Transverse colon (tissue), 4 donors: ENCODE data around the gene LOXL1. TPM values are rescaled to one million over a fixed set of nuclear protein-coding genes. Genes with fewer than 3 reads are reported as not detected.

Experiments
- DNase-seq: peaks from one replicate; pipeline ENCODE4 v3.0.0-alpha.2; 2019
- H3K27ac ChIP-seq, 4 donors: fragments of 200-600 bp; sonication (generic); 2 replicates each; pipeline ENCODE4 v1.5.1; 2016 to 2018; ENCODE audit warnings: inconsistent platforms in 4 of 4
- H3K27me3 ChIP-seq: fragments of 200-600 bp; sonication (generic); 2 replicates; pipeline ENCODE4 v1.5.1; 2017; ENCODE audit warnings: inconsistent platforms
- H3K36me3 ChIP-seq, 4 donors: fragments of 200-600 bp; sonication (generic); 2 replicates each; pipeline ENCODE4 v1.5.1; 2017 to 2019; ENCODE audit warnings: inconsistent platforms in 4 of 4
- H3K4me1 ChIP-seq, 4 donors: fragments of 200-600 bp; sonication (generic); 2 replicates each; pipeline ENCODE4 v1.5.1; 2017 to 2020; ENCODE audit warnings: inconsistent platforms in 4 of 4
- H3K4me3 ChIP-seq, 4 donors: fragments of 200-600 bp; sonication (generic); 1 replicate in 1 of 4; 2 replicates in 3 of 4; pipeline versions ENCODE4 v1.5.1 to v1.6.1; 2017 to 2019; ENCODE audit warnings: inconsistent platforms in 4 of 4
- H3K9me3 ChIP-seq, 2 donors: fragments of 200-600 bp; sonication (generic); 2 replicates each; pipeline ENCODE4 v1.5.1; 2017 to 2019; ENCODE audit warnings: inconsistent platforms in 2 of 2
- EP300 ChIP-seq: sonication (generic); formaldehyde crosslinking; IDR thresholded peaks from one replicate; pipeline ENCODE4 v1.6.1; 2017; ENCODE audit warnings: antibody characterized with exemption, low read depth
- POLR2A ChIP-seq: fragments of 450-650 bp; IDR thresholded peaks from one replicate; pipeline ENCODE4 v1.6.1; 2016; ENCODE audit warnings: antibody characterized with exemption, mild to moderate bottlenecking, moderate library complexity
- POLR2AphosphoS5 ChIP-seq, 3 donors: sonication (generic); formaldehyde crosslinking; IDR thresholded peaks; one replicate each; pipeline ENCODE4 v1.6.1; 2016; ENCODE audit warnings: antibody characterized with exemption in 3 of 3
- WGBS, 2 donors: methylation state at CpG; one replicate each; pipeline ENCODE4 v1.1.5; 2018; ENCODE audit warnings: low coverage in 1 of 2; 5-methylcytosine and 5-hydroxymethylcytosine counted together
- in situ Hi-C, 4 donors: fragments of 200-750 bp; cut with MboI; loops; one replicate each; pipeline versions ENCODE4 v1.15.0 to v1.15.1; 2017; ENCODE audit warnings: low sequenced_read_pairs in 3 of 4, low pct_ligation_motif_present in 1 of 4, low pct_unique_long_range_greater_than_20kb in 1 of 4
- intact Hi-C: fragments of 100-400 bp; cut with DNase I; formaldehyde crosslinking; loops from one replicate; pipeline ENCODE4 v1.15.1; 2023; ENCODE audit warnings: low total_unique reads
- total RNA-seq, 4 donors: library from RNA; depleted of rRNA; stranded (reverse); fragments of >200 nt; gene quantifications; one replicate each; pipeline ENCODE4 v1.1.0, GENCODE V29; 2016
- TF ChIP-seq, protein P1 (sequence below), 5 experiments: fragments of 200-600 bp in 3 of 5; fragments of 450-650 bp in 2 of 5; sonication (generic) in 3 of 5; IDR thresholded peaks; 1 replicate in 2 of 5; 2 replicates in 3 of 5; pipeline ENCODE4 v1.5.1; 2016 to 2017; ENCODE audit warnings: antibody characterized with exemption in 5 of 5, inconsistent platforms in 3 of 5, mild to moderate bottlenecking in 2 of 5, moderate library complexity in 1 of 5

The LOXL1 gene, protein sequence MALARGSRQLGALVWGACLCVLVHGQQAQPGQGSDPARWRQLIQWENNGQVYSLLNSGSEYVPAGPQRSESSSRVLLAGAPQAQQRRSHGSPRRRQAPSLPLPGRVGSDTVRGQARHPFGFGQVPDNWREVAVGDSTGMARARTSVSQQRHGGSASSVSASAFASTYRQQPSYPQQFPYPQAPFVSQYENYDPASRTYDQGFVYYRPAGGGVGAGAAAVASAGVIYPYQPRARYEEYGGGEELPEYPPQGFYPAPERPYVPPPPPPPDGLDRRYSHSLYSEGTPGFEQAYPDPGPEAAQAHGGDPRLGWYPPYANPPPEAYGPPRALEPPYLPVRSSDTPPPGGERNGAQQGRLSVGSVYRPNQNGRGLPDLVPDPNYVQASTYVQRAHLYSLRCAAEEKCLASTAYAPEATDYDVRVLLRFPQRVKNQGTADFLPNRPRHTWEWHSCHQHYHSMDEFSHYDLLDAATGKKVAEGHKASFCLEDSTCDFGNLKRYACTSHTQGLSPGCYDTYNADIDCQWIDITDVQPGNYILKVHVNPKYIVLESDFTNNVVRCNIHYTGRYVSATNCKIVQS
- total RNA-seq: 1 to 10 TPM in 3 of 4 donors, not detected in 1; 1.8 to 6.8 (median 1.9) TPM

DNA sequence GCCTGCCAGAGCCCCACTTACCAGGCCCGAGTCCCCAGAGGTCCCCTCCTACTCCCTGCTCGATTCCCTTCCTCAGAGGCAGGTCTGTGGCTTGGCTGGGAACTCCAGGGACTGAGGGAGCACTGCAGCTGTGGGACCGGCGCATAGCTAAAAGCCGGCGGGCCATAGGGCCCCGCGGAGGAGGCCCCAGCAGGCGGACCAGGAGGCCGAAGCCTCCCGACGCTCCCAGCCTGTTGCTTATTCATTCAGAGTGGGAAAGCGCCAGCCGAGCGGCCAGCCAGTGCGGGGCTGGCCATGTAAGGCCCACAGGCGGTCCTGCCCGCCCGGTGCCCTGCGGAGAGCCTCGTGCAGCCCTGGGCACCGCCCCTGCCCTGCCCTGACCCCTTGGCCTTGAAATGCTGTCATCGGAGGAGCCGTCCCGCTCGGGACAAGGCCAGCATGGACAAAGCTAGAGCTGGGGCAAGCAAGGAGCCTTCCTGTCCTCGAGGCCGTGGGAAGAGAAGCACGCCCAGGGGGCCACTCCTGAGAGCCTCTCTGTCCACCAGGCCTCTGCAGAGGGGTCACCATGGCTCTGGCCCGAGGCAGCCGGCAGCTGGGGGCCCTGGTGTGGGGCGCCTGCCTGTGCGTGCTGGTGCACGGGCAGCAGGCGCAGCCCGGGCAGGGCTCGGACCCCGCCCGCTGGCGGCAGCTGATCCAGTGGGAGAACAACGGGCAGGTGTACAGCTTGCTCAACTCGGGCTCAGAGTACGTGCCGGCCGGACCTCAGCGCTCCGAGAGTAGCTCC is at the start of gene LOXL1:
TSS of gene LOXL1 (plus strand) at position 244 of the 784 bp plus-strand sequence. CDS start at position 566, 322 bp downstream.
- intact Hi-C loops: no loop called here

DNA sequence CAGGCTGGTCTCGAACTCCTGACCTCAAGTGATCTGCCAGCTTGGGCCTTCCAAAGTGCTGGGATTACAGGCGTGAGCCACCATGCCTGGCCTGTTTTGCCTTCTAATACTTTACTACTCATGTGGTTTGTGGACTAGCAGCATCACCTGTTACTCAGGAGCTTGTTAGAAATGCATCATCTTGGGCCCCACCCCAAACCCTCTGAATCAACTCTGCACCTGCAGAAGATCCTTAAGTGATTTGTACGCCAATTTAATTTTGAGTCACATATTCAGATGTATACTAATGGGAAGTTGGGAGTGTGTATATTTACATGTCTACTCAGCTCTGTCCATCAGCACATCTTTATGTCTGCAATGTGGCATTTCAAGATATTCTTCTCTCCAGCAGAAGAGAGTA is 46.8 kb upstream of the LOXL1 start:
- Histone ChIP-seq H3K27ac (no peak overlapping the region), H3K27me3 (peaks cover 4% of the 10 kb centered on the region), H3K4me3 (no peak overlapping the region), H3K9me3 (no peaks in the 10 kb centered on the region), H3K36me3 (no peaks in the 10 kb centered on the region), H3K4me1 (no peaks in the 10 kb centered on the region)
- no peak for DNase-seq
- intact Hi-C loops (no loop called here), in situ Hi-C loops (no loop called here)
- TF ChIP-seq EP300 (no peak), POLR2A (no peak), POLR2AphosphoS5 (IDR thresholded peaks at IDR 0.05) (no peak)
- TF ChIP-seq, protein P1, sequence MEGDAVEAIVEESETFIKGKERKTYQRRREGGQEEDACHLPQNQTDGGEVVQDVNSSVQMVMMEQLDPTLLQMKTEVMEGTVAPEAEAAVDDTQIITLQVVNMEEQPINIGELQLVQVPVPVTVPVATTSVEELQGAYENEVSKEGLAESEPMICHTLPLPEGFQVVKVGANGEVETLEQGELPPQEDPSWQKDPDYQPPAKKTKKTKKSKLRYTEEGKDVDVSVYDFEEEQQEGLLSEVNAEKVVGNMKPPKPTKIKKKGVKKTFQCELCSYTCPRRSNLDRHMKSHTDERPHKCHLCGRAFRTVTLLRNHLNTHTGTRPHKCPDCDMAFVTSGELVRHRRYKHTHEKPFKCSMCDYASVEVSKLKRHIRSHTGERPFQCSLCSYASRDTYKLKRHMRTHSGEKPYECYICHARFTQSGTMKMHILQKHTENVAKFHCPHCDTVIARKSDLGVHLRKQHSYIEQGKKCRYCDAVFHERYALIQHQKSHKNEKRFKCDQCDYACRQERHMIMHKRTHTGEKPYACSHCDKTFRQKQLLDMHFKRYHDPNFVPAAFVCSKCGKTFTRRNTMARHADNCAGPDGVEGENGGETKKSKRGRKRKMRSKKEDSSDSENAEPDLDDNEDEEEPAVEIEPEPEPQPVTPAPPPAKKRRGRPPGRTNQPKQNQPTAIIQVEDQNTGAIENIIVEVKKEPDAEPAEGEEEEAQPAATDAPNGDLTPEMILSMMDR (IDR thresholded peaks at IDR 0.05): no peak
- 71 to 73% methylated on average over 2 to 3 of the region's 3 CpGs for WGBS, 2 donors

More for the DNA sequence above, at the start of gene LOXL1:
- TF ChIP-seq POLR2A (peak; percentile 40), EP300 (no peak), POLR2AphosphoS5 (IDR thresholded peaks at IDR 0.05) (peak; percentile 47 to 81 (median 57))
- TF ChIP-seq, protein P1 (IDR thresholded peaks at IDR 0.05): no peak
- no peaks in the 10 kb centered on the region for H3K36me3 ChIP-seq
- H3K4me1 ChIP-seq: peaks cover 19 to 84% (median 53%) of the 10 kb centered on the region in 4 donors
- peak within 1 kb of the TSS; percentile 4 to 62 (median 50) for H3K4me3 ChIP-seq
- DNase-seq: peak; percentile 63
- in situ Hi-C loops: loop anchor here in 1 of 4 donors (25.0 kb wide), 1 partner anchor 386 kb away; no protein-coding TSS in a partner anchor
- WGBS, 2 donors: 6% methylated on average over 11 of the region's 47 CpGs; no CpG with 5 or more reads in 1 of the 2 donors
- peaks cover 10% of the 10 kb centered on the region for H3K27me3 ChIP-seq
- peak within 1 kb of the TSS; percentile 77 to 92 (median 81) for H3K27ac ChIP-seq
- H3K9me3 ChIP-seq: no peaks in the 10 kb centered on the region

DNA sequence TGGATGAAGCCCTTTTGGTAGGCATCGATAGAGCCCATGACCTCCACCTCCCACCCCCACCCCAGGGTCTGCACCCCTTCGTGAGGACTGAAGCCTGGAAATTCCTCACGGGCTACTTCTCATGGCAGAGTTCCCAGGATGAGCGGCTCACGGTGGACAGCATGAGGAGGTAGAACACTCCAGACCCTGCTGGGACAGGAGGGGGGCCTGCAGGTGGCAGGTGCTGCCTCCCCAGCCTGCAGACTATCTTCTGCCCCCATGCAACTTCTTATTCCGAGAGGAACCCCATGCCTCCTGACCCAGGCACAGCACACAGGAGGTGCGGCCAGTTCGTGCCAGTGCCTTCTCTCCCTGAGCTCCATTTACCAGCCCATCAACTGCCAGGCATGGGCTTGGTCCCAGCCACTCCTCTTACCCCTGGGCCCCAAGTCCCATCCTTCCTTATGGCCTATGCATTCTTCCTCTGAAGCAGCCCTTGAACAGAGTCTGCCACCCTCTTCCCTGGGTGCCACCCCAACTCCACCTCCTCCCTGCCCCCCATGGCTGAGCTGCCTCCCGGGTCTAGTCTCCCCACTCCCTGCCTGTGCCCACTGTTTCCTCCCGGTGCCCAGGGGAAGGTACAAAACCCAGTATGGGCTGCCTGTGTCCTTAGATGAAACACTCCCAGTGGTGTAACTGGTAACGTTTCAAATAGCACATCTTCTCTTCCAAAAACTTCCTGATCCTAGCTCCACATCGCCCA is 44.5 kb upstream of the LOXL1 start:
- TF ChIP-seq POLR2A (no peak), EP300 (no peak), POLR2AphosphoS5 (IDR thresholded peaks at IDR 0.05) (no peak)
- TF ChIP-seq, protein P1 (IDR thresholded peaks at IDR 0.05): no peak
- DNase-seq: no peak

More for the DNA sequence above, 44.5 kb upstream of the LOXL1 start:
- no peaks in the 10 kb centered on the region for H3K36me3 ChIP-seq
- no peaks in the 10 kb centered on the region for H3K9me3 ChIP-seq
- H3K27me3 ChIP-seq: peaks cover 4% of the 10 kb centered on the region
- H3K4me3 ChIP-seq: no peak overlapping the region
- no peaks in the 10 kb centered on the region for H3K4me1 ChIP-seq
- intact Hi-C loops (no loop called here), in situ Hi-C loops (no loop called here)
- WGBS, 2 donors: 74% methylated on average over 12 of the region's 12 CpGs; no CpG with 5 or more reads in 1 of the 2 donors
- H3K27ac ChIP-seq: no peak overlapping the region
